Measurements from ENCODE around the gene ALPI. TPM values are rescaled to one million over a fixed set of nuclear protein-coding genes. Genes with fewer than 3 reads are reported as not detected.

ALPI gene
- total and polyA plus RNA-seq, 8 donors = not detected

DNA sequence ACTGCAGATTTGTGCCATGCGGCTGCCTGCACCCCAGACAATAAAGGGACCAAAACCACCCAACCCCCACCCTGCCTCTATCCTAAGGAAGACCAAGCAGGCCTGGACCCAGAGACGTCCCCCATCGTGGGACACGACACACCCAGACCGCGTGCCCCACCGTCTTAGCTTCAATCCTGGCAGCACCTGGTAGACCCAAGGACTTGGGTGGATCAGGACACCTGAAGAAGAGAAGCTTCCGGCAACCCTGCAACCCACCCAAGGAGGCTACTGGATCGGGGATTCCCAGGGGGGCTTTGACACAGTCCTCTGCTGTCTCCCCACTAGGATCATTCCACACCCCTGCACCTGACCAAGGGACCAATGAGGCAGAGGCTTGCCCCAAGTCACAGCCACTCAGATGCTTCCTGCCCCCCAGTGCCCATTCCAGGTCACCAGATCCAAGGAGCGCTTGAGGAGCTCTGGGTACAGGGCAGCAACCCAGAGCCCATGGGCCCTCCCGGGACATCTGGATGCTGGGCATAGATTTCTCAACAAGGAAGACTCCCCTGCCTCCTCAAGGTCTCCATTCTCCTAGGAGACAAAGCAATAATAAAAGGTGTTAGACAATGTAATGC lies 3.6 kb downstream of the ALPI start:
- peak in 2 of 6 donors; percentile 38 to 48 for DNase-seq
- H3K27ac ChIP-seq = no peak overlapping the region

DNA sequence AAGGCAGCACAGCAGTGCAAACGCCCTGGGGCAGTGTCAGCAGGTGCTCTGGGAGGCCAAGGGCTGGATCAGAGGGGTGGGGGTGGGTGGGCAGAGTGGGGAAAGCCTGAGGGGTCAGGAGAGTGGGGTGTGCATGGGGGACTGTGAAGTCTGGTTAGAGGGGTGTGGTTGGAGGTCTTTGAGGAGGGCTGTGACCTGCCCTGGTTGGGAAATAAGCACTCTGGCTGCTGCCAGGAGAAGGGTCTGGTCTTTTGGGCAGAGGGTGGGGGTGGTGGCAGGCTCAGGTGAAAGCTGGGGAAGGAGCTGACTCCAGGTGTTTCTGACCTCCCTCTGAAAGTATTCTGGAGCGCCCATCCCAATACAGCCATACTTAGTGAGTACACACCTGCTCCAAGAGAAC lies 4.2 kb downstream of the ALPI start:
- ATAC-seq (no peak), FAIRE-seq (no peak), DNase-seq (no peak)
- TF ChIP-seq, protein P1, sequence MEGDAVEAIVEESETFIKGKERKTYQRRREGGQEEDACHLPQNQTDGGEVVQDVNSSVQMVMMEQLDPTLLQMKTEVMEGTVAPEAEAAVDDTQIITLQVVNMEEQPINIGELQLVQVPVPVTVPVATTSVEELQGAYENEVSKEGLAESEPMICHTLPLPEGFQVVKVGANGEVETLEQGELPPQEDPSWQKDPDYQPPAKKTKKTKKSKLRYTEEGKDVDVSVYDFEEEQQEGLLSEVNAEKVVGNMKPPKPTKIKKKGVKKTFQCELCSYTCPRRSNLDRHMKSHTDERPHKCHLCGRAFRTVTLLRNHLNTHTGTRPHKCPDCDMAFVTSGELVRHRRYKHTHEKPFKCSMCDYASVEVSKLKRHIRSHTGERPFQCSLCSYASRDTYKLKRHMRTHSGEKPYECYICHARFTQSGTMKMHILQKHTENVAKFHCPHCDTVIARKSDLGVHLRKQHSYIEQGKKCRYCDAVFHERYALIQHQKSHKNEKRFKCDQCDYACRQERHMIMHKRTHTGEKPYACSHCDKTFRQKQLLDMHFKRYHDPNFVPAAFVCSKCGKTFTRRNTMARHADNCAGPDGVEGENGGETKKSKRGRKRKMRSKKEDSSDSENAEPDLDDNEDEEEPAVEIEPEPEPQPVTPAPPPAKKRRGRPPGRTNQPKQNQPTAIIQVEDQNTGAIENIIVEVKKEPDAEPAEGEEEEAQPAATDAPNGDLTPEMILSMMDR (IDR thresholded peaks at IDR 0.05) = no peak
- intact Hi-C loops (cut with DNase I) = no loop called here
- Histone ChIP-seq H3K4me1 (no peaks in the 10 kb centered on the region), H3K27ac (no peak overlapping the region), H3K27me3 (no peaks in the 10 kb centered on the region), H3K36me3 (no peaks in the 10 kb centered on the region), H3K9me3 (no peaks in the 10 kb centered on the region), H3K4me3 (no peak overlapping the region)
- 55 to 58% methylated on average over 2 of the region's 2 CpGs for WGBS, 2 donors

More for the DNA sequence above, 3.6 kb downstream of the ALPI start:
- H3K27me3 ChIP-seq = no peaks in the 10 kb centered on the region
- TF ChIP-seq, protein P1 (IDR thresholded peaks at IDR 0.05) = no peak
- no peaks in the 10 kb centered on the region for H3K4me1 ChIP-seq
- WGBS, 2 donors = 68 to 79% methylated on average over 11 of the region's 11 CpGs
- intact Hi-C loops (cut with DNase I) = no loop called here
- H3K36me3 ChIP-seq = no peaks in the 10 kb centered on the region
- H3K9me3 ChIP-seq = no peaks in the 10 kb centered on the region
- FAIRE-seq (no peak), ATAC-seq (no peak)
- no peak overlapping the region for H3K4me3 ChIP-seq

DNA sequence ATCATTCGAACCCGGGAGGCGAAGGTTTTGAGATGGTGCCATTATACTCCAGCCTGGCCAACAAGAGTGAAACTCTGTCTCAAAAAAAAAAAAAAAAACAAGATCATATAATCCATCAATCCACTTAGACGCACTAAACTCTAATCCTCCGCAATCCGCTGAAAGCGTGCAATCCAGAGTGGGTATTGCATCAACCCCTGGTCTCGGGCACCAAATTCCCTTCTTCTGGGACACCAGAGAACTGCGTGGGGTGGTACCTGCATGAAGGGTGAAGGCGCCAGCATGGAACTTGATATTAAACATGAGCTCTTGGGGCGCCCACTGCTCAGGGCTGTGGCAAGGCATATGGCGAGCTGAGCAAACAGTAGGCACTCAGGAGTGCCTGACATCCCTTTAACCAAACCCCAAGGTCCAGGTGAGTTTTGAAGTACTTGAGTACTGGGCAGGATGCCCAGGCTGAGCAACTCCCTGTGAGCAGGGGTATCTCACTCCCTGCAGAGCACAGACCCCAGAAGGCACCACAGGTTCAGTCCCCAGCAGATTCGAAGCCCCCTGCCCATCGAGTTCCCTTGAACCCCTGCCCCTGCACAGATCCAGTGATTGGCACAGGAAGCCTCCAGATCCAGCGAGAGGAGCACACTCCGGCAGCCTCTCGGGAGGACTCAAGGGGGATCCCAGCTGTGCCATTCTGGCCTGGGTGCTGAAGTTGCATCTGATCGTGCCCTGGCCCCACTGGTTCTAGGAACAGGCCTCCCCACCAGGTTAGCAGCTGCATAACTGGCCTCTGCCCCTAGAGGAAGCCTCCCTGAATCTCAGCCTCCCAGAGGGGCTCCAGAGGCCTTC lies 8.0 kb downstream of the ALPI start:
- no peak for DNase-seq
- FAIRE-seq = no peak
- 83 to 90% methylated on average over 18 of the region's 18 CpGs for WGBS, 2 donors

DNA sequence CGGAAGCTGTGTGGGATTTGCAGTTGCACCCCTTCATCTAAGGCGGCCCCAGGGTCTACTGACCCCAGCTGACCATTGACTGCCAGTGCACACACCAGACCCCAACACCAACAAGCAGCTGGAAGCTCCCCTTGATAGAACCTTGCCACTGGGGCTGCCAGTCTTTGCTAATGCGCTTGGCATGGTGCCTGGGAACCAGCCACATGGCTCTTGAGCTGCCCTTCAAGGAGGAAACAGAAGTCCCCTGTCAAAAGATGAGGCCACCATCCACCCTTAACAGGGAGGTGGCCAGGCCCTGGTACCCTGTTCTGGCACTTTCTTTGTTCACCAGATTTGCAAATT lies 8.6 kb downstream of the ALPI start:
- intact Hi-C loops (cut with DNase I) = no loop called here

More for the DNA sequence above, 8.0 kb downstream of the ALPI start:
- H3K27me3 ChIP-seq = no peaks in the 10 kb centered on the region
- no peaks in the 10 kb centered on the region for H3K9me3 ChIP-seq
- intact Hi-C loops (cut with DNase I) = no loop called here
- no peak overlapping the region for H3K4me3 ChIP-seq
- TF ChIP-seq, protein P1 (IDR thresholded peaks at IDR 0.05) = no peak
- ATAC-seq = no peak
- H3K36me3 ChIP-seq = no peaks in the 10 kb centered on the region
- no peaks in the 10 kb centered on the region for H3K4me1 ChIP-seq
- no peak overlapping the region for H3K27ac ChIP-seq

More for the DNA sequence above, 8.6 kb downstream of the ALPI start:
- Histone ChIP-seq H3K4me1 (no peaks in the 10 kb centered on the region), H3K4me3 (no peak overlapping the region), H3K36me3 (no peaks in the 10 kb centered on the region), H3K9me3 (no peaks in the 10 kb centered on the region), H3K27ac (no peak overlapping the region), H3K27me3 (no peaks in the 10 kb centered on the region)
- no peak for ATAC-seq
- WGBS, 2 donors = 67 to 75% methylated on average over 3 of the region's 3 CpGs
- DNase-seq = no peak
- no peak for FAIRE-seq
- TF ChIP-seq, protein P1 (IDR thresholded peaks at IDR 0.05) = no peak
